Type B pancreatic cell (in vitro differentiated cells): ENCODE results near the gene PHACTR1. TPM values are rescaled to one million over a fixed set of nuclear protein-coding genes. Genes with fewer than 3 reads are reported as not detected.

Source experiments
- DNase-seq: peaks from one replicate; pipeline ENCODE4 v3.0.0; 2021; ENCODE audit warnings: mixed read lengths; ENCODE audit not compliant: unreplicated experiment; ENCODE audit errors: extremely low spot score
- H3K27ac Mint-ChIP-seq: 2 replicates; pipeline ENCODE4 v1.8.0; 2021; ENCODE audit warnings: mild to moderate bottlenecking, mixed read lengths
- H3K27me3 Mint-ChIP-seq: 2 replicates; pipeline ENCODE4 v1.8.0; 2021; ENCODE audit warnings: mixed read lengths
- H3K36me3 Mint-ChIP-seq: 2 replicates; pipeline ENCODE4 v1.8.0; 2021; ENCODE audit warnings: mixed read lengths
- H3K4me1 Mint-ChIP-seq: one replicate; pipeline ENCODE4 v1.8.0; 2021; ENCODE audit warnings: mixed read lengths; ENCODE audit not compliant: unreplicated experiment
- H3K4me3 Mint-ChIP-seq: 2 replicates; pipeline ENCODE4 v1.8.0; 2021; ENCODE audit warnings: mild to moderate bottlenecking, mixed read lengths
- H3K9me3 Mint-ChIP-seq: 2 replicates; pipeline ENCODE4 v1.8.0; 2021; ENCODE audit warnings: mixed read lengths
- CTCF ChIP-seq: fragments of 200-600 bp; sonication (generic); conservative IDR thresholded peaks from 2 replicates; pipeline ENCODE4 v1.5.0; 2021; ENCODE audit warnings: antibody characterized with exemption, mild to moderate bottlenecking
- total RNA-seq: library from RNA; stranded (reverse); gene quantifications from 2 replicates; pipeline ENCODE4 v1.2.1, GENCODE V29; 2021; ENCODE audit warnings: low replicate concordance

The PHACTR1 gene
- total RNA-seq, 1 donor from 2014 or later = 12.3 TPM

DNA sequence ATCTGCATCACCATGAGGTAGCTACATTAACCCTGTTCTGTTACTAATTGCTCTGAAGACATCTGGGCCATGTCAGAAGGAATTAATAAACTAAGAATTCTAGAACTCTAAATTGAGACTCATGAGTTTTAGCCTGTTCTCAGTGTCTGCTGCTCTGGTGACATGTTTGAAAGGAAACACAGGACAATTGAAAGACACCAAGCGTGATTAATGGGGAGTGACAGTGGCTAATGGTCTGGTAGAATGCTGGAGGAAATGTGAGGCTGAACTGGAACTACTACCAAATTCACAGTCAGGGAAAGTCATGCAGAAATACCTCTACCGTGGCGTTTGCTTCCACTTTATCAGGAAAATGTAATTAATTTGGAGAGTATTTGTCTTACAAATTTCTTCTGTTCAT is 471.7 kb downstream of the PHACTR1 start:
- DNase-seq = no peak
- Mint-ChIP-seq H3K9me3 (no peaks in the 10 kb centered on the region), H3K4me3 (no peak overlapping the region), H3K27ac (no peak overlapping the region), H3K4me1 (peaks cover 14% of the 10 kb centered on the region), H3K36me3 (no peaks in the 10 kb centered on the region), H3K27me3 (peaks cover 11% of the 10 kb centered on the region)
- TF ChIP-seq CTCF = no peak

DNA sequence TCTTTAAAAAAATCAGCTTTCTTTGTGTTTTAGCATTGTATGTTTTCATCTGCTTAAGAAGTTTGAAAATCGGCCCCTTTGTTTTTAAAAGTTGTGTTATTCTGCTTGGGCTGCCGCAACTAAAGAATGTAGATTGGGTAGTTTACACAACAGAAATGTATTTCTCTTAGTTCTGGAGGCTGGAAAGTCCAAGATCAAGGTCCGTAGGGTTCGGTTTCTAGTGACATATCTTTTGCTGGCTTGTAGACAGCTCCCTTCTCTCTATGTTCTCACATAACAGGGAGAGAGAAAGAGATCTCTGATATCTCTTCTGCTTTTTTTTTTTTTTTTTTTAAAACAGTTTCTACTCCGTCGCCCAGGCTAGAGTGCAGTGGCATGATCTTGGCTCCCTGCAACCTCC is 473.1 kb downstream of the PHACTR1 start:
- Mint-ChIP-seq H3K27ac (no peak overlapping the region), H3K9me3 (no peaks in the 10 kb centered on the region), H3K36me3 (no peaks in the 10 kb centered on the region), H3K27me3 (peaks cover 8% of the 10 kb centered on the region), H3K4me1 (peaks cover 6% of the 10 kb centered on the region), H3K4me3 (no peak overlapping the region)
- no peak for DNase-seq
- TF ChIP-seq CTCF = no peak

DNA sequence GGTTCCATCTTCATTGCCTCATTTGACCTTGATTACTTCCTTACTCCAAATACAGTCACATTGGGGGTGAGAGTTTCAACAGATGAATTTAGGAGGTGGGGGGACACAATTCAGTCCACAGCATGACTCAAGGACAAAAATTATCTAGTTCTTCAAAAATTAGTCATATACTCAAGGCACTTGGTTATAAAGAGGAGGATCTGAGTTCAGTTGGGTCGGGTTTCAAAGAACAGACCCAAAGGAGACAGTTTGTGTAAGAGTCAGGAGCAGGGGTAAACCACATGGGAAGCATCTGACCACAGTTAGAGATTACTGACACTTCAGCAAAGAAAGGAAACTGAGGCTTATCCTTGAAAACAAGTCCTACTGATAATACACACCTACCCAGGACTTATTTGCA is 473.8 kb downstream of the PHACTR1 start:
- H3K36me3 Mint-ChIP-seq = no peaks in the 10 kb centered on the region
- TF ChIP-seq CTCF = no peak
- H3K27me3 Mint-ChIP-seq = peaks cover 4% of the 10 kb centered on the region
- H3K9me3 Mint-ChIP-seq = no peaks in the 10 kb centered on the region
- no peak overlapping the region for H3K4me3 Mint-ChIP-seq
- no peak overlapping the region for H3K27ac Mint-ChIP-seq
- H3K4me1 Mint-ChIP-seq = peaks cover 4% of the 10 kb centered on the region
- no peak for DNase-seq

DNA sequence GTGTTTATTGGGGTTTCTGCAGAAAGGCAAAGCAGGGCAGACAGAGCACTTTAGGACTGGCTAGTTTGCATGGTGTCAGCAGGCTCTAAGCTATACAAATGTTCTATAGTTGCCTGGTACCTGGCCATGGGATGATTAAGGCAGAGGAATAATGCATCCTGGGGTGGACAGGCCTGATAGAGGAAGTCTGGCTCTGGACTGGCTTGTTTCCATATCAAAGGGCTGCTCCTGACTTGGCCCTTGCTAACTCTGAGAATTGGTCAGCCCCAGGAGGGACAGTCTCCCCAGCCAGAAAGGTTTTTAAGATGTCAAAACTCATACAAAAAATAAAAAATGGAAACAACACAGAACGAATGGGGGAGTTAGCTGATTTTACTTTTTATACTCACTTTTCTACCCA is 474.9 kb downstream of the PHACTR1 start:
- TF ChIP-seq CTCF = no peak
- H3K4me1 Mint-ChIP-seq = peaks cover 8% of the 10 kb centered on the region
- DNase-seq = no peak
- no peaks in the 10 kb centered on the region for H3K36me3 Mint-ChIP-seq
- no peaks in the 10 kb centered on the region for H3K9me3 Mint-ChIP-seq
- H3K27ac Mint-ChIP-seq = no peak overlapping the region
- no peak overlapping the region for H3K4me3 Mint-ChIP-seq
- peaks cover 4% of the 10 kb centered on the region for H3K27me3 Mint-ChIP-seq

DNA sequence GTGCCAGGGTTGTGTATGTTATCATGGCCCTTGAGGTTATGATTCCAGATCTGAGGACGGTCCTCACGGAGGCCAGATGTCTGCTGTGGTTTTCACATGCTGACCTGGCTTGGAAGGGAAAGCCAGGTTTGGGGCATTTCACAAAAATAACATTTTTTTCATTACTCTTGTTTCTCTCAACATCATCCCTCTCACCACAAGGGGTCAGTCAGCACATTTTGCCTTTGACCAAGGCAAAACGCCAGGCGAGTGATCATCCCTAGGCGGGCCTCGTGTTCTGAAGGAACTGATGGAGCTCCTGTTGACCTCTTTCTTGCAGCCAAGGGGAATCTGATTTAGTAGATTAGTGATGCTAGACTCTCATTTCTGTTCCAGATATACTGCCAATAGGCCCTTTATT is 478.3 kb downstream of the PHACTR1 start:
- no peaks in the 10 kb centered on the region for H3K36me3 Mint-ChIP-seq
- H3K4me3 Mint-ChIP-seq = no peak overlapping the region
- peak; percentile 71 for TF ChIP-seq CTCF
- DNase-seq = no peak
- peaks cover 8% of the 10 kb centered on the region for H3K4me1 Mint-ChIP-seq
- peaks cover 4% of the 10 kb centered on the region for H3K27me3 Mint-ChIP-seq
- no peak overlapping the region for H3K27ac Mint-ChIP-seq
- no peaks in the 10 kb centered on the region for H3K9me3 Mint-ChIP-seq

DNA sequence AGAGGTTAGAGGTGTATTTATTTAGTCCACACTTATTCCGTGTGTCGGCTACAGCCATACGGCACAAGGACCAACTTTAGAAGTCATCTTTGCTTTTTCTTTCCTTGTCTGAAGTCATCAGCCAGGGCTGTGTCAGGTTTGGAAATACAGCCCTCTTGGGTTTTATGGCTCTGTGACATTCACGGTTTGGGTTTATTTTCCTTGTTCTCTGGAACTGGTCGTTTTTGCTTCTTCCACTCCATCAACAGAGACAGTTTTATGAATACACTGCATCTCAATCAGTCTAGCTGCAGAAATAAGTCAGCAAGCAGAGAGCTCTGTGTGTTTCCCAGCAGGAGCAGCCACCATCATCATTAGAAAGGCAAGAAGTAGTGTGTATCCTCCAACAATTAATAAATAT is 479.2 kb downstream of the PHACTR1 start:
- Mint-ChIP-seq H3K36me3 (no peaks in the 10 kb centered on the region), H3K9me3 (no peaks in the 10 kb centered on the region), H3K4me1 (peaks cover 8% of the 10 kb centered on the region), H3K4me3 (no peak overlapping the region), H3K27me3 (peaks cover 4% of the 10 kb centered on the region), H3K27ac (no peak overlapping the region)
- DNase-seq = no peak
- TF ChIP-seq CTCF = no peak
